ENCODE measurements around the gene NTM.

DNA sequence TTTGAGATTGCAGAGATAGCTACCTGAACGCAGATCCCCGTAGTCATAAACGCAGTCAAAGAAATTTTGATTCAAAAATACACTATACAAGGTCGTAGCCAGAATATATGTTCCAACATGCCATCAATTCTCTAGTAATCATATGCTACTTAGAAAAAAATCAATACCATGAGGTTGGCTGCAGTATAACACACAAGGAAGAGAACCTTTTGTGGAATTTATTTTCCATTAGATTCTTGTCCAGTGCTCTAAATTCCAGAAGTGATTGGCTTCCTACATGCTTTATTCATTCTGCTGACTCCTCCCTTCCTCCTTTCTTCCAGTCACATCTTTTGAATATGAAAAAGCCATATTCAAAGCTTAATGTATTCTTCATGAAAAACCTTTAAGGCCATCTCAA is 189.9 kb downstream of the NTM start:
- no peak for TF ChIP-seq POLR2A (IDR thresholded peaks at IDR 0.05)
- TF ChIP-seq, protein P1, sequence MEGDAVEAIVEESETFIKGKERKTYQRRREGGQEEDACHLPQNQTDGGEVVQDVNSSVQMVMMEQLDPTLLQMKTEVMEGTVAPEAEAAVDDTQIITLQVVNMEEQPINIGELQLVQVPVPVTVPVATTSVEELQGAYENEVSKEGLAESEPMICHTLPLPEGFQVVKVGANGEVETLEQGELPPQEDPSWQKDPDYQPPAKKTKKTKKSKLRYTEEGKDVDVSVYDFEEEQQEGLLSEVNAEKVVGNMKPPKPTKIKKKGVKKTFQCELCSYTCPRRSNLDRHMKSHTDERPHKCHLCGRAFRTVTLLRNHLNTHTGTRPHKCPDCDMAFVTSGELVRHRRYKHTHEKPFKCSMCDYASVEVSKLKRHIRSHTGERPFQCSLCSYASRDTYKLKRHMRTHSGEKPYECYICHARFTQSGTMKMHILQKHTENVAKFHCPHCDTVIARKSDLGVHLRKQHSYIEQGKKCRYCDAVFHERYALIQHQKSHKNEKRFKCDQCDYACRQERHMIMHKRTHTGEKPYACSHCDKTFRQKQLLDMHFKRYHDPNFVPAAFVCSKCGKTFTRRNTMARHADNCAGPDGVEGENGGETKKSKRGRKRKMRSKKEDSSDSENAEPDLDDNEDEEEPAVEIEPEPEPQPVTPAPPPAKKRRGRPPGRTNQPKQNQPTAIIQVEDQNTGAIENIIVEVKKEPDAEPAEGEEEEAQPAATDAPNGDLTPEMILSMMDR (IDR thresholded peaks at IDR 0.05): no peak

Data from adrenal gland (tissue), 5 donors.